Lower lobe of right lung (tissue), 2 donors: Measurements from ENCODE around the gene NKX2-4. TPM values are rescaled to one million over a fixed set of nuclear protein-coding genes. Genes with fewer than 3 reads are reported as not detected.
A peak's percentile ranks its signal among the peaks of the same experiment; 100 is the strongest.
"Not testable (repeated sequence)": the region's sequence is repeated elsewhere in the genome, so short reads cannot be mapped to it uniquely, and the experiment has no call there.

Source experiments
- ATAC-seq, 2 donors: fragments of 200-7000 bp; cut with Tn5 transposase; one replicate each; pipeline ENCODE4 v1.9.1; 2020 to 2022; ENCODE audit warnings: mild to moderate bottlenecking in 2 of 2, moderate library complexity in 2 of 2
- DNase-seq: peaks from one replicate; pipeline ENCODE4 v3.0.0-alpha.2; 2020
- H3K27ac ChIP-seq: fragments of 200-600 bp; one replicate; pipeline ENCODE4 v1.8.0; 2022
- H3K27me3 ChIP-seq: fragments of 200-600 bp; one replicate; pipeline ENCODE4 v1.8.0; 2022; ENCODE audit warnings: low read depth
- H3K36me3 ChIP-seq: fragments of 200-600 bp; one replicate; pipeline ENCODE4 v1.8.0; 2022; ENCODE audit warnings: mild to moderate bottlenecking
- H3K4me1 ChIP-seq: fragments of 200-600 bp; one replicate; pipeline ENCODE4 v1.8.0; 2022
- H3K4me3 ChIP-seq: fragments of 200-600 bp; one replicate; pipeline ENCODE4 v1.8.0; 2022; ENCODE audit warnings: mild to moderate bottlenecking
- H3K9me3 ChIP-seq: fragments of 200-600 bp; one replicate; pipeline ENCODE4 v1.8.0; 2022
- CTCF ChIP-seq: fragments of 200-600 bp; IDR thresholded peaks from one replicate; pipeline ENCODE4 v1.8.0; 2022; ENCODE audit warnings: antibody characterized with exemption, mild to moderate bottlenecking
- intact Hi-C: fragments of 100-400 bp; cut with DNase I; formaldehyde crosslinking; loops from one replicate; pipeline ENCODE4 v1.11.0; 2022
- total RNA-seq: library from RNA; stranded (reverse); fragmentation: NEBNext Ultra II Directional; extraction: Animal tissue kit (Norgen Biotek cat#: 25700); gene quantifications from one replicate; pipeline ENCODE4 v1.2.1, GENCODE V29; 2021
- donor health status: DM: no; HTN: yes; CAD: no; lungs with severe emphysema.

Gene NKX2-4
- total RNA-seq, 1 donor from 2014 or later: not detected

- Histone ChIP-seq H3K27ac (no peak overlapping the region), H3K4me1 (peaks cover under 1% of the 10 kb centered on the region), H3K36me3 (peaks cover 69% of the 10 kb centered on the region), H3K9me3 (no peaks in the 10 kb centered on the region), H3K27me3 (no peaks in the 10 kb centered on the region), H3K4me3 (no peak overlapping the region)
- ATAC-seq: no peak
- TF ChIP-seq CTCF: no peak
- intact Hi-C loops: no loop called here
- DNase-seq: no peak
Measured at GRCh38 chr20:21368791-21369190, 28.5 kb downstream of the NKX2-4 start.

- H3K27me3 ChIP-seq, intact Hi-C loops, DNase-seq, H3K9me3 ChIP-seq, H3K4me3 ChIP-seq, H3K27ac ChIP-seq, H3K4me1 ChIP-seq, ATAC-seq: not testable (repeated sequence)
- peaks cover 87% of the 10 kb centered on the region for H3K36me3 ChIP-seq
Measured at GRCh38 chr20:21366273-21366672, 31.1 kb downstream of the NKX2-4 start.

GRCh38 chr20:21365771-21366170 lies 31.6 kb downstream of the NKX2-4 start:
- TF ChIP-seq CTCF: no peak
- H3K4me3 ChIP-seq: no peak overlapping the region
- DNase-seq (no peak), ATAC-seq (no peak)
- H3K36me3 ChIP-seq: peaks cover 82% of the 10 kb centered on the region
- H3K4me1 ChIP-seq: peaks cover 12% of the 10 kb centered on the region
- H3K27ac ChIP-seq: no peak overlapping the region
- intact Hi-C loops: no loop called here
- no peaks in the 10 kb centered on the region for H3K27me3 ChIP-seq
- H3K9me3 ChIP-seq: no peaks in the 10 kb centered on the region

GRCh38 chr20:21364413-21364812 lies 32.9 kb downstream of the NKX2-4 start:
- H3K4me3 ChIP-seq: no peak overlapping the region
- TF ChIP-seq CTCF: no peak
- H3K36me3 ChIP-seq: peaks cover 78% of the 10 kb centered on the region

GRCh38 chr20:21361266-21361665 lies 36.1 kb downstream of the NKX2-4 start:
- TF ChIP-seq CTCF: no peak
- H3K27me3 ChIP-seq: no peaks in the 10 kb centered on the region
- ATAC-seq (peak; percentile 80 to 90), DNase-seq (no peak)
- peaks cover 19% of the 10 kb centered on the region for H3K4me1 ChIP-seq
- no peaks in the 10 kb centered on the region for H3K9me3 ChIP-seq
- peak overlapping the region; percentile 6 for H3K27ac ChIP-seq
- intact Hi-C loops: no loop called here
- H3K4me3 ChIP-seq: no peak overlapping the region
- H3K36me3 ChIP-seq: peaks cover 75% of the 10 kb centered on the region

More at GRCh38 chr20:21364413-21364812, 32.9 kb downstream of the NKX2-4 start:
- Histone ChIP-seq H3K9me3 (no peaks in the 10 kb centered on the region), H3K27me3 (no peaks in the 10 kb centered on the region), H3K27ac (no peak overlapping the region), H3K4me1 (peaks cover 19% of the 10 kb centered on the region)
- ATAC-seq (no peak), DNase-seq (no peak)
- intact Hi-C loops: no loop called here

- no peak for DNase-seq
- Histone ChIP-seq H3K4me1 (peaks cover 19% of the 10 kb centered on the region), H3K9me3 (no peaks in the 10 kb centered on the region), H3K27me3 (no peaks in the 10 kb centered on the region), H3K4me3 (no peak overlapping the region), H3K36me3 (peaks cover 79% of the 10 kb centered on the region), H3K27ac (no peak overlapping the region)
- ATAC-seq: peak; percentile 39 to 75
- intact Hi-C loops: no loop called here
- no peak for TF ChIP-seq CTCF
Measured at GRCh38 chr20:21360705-21361104, 36.6 kb downstream of the NKX2-4 start.
